Raji (cell line): ENCODE data around the gene QDPR.

Experiments used
- POLR2A ChIP-seq: IDR thresholded peaks from 2 replicates; pipeline ENCODE4 v1.6.1; 2011; ENCODE audit warnings: low read depth, low read length, control low read depth; ENCODE audit not compliant: insufficient read depth

Gene QDPR

GRCh38 chr4:17511950-17512795, at the start of gene QDPR:
Gene QDPR (minus strand): TSS chr4:17512090. CDS start chr4:17512054, 36 bp downstream.
- TF ChIP-seq POLR2A = no peak

GRCh38 chr4:17561195-17561909, 49.5 kb upstream of the QDPR start:
- no peak for TF ChIP-seq POLR2A

- no peak for TF ChIP-seq POLR2A
Observed at GRCh38 chr4:17560065-17560673, 48.3 kb upstream of the QDPR start.

DNA sequence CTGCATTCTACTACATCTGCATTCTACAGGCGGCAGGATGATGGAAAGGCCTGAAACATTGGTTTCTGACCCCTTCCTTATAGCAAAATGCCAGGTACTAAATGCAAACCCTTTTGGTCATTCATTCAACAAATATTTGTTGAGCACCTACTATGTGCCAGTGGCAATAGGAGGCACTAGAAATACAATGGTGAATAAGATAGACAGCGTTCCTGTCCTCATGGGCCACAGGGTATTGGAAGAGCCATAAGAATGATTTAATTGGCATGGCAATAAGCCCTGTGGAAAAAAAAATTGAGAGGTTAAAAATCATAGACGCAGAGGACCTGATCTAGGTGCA, 47.8 kb upstream of the QDPR start:
- TF ChIP-seq POLR2A = no peak

- no peak for TF ChIP-seq POLR2A
Observed at GRCh38 chr4:17558941-17559708, 47.2 kb upstream of the QDPR start.

DNA sequence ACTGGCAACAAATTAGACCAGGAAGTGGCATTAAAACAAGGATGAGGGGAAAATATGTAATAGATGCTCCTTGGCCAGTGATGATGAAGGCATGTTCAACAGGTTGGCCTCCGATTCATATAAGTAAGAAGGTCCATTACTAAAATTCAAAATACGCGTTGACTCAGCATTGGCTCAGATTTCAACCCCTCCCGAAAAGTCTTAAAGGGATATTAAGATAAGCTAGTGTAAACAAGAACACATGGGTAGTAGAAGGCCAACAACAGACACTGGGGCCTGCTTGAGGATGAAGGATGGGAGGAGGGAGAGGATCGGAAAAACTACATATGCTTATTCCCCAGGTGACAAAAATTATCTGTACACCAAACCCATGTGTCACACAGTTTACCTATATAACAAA, 46.0 kb upstream of the QDPR start:
- TF ChIP-seq POLR2A = no peak

GRCh38 chr4:17556498-17556897, 44.6 kb upstream of the QDPR start:
- no peak for TF ChIP-seq POLR2A

GRCh38 chr4:17554568-17554967, 42.7 kb upstream of the QDPR start:
- no peak for TF ChIP-seq POLR2A

- no peak for TF ChIP-seq POLR2A
Observed at GRCh38 chr4:17552427-17552826, 40.5 kb upstream of the QDPR start.

- no peak for TF ChIP-seq POLR2A
Observed at GRCh38 chr4:17550549-17550948, 38.7 kb upstream of the QDPR start.

DNA sequence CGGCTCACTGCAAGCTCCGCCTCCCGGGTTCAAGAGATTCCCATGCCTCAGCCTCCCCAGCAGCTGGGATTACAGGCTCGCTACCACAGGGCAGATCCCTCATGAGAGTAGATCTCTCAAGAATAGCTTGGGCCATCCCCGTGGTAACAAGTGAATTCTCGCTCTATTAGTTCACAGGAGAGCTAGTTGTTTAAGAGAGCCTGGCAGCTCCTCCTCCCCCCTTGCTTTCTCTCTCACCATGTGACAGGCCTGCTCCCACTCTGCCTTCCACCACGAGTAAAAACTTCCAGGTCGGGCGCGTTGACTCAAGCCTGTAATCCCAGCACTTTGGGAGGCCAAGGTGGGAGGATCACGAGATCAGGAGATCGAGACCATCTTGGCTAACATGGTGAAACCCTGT, 34.8 kb upstream of the QDPR start:
- no peak for TF ChIP-seq POLR2A

DNA sequence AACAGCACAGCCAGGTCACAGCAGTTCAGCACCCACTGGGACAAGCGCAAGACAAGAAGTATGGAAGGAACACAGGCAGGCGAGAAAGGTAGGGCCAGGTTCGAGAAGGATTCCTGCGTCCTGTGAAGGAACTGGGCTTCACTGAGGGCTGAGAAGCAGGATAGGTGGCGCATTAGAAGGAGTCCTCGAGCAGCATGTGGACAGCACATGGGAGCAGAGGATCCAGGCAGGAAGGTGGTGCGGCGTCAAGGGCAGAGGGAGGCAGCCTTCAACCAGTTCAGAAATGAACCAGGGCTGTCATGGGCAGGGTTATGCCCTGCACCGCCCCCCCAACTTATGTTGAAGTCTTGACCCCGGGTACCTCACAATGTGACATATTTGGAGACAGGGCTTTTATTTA, 34.3 kb upstream of the QDPR start:
- TF ChIP-seq POLR2A = no peak

GRCh38 chr4:17545374-17546140, 33.7 kb upstream of the QDPR start:
- no peak for TF ChIP-seq POLR2A

- TF ChIP-seq POLR2A = no peak
Observed at GRCh38 chr4:17544831-17545234, 32.9 kb upstream of the QDPR start.
